GM23248 (cell line): ENCODE results near the gene YJEFN3. TPM values are rescaled to one million over a fixed set of nuclear protein-coding genes. Genes with fewer than 3 reads are reported as not detected.

Experiments
- DNase-seq: peaks from one replicate; pipeline ENCODE4 v3.0.0-alpha.2; 2015
- H2AFZ ChIP-seq: fragments of 200-600 bp; sonication (generic); 2 replicates; pipeline ENCODE4 v1.6.1; 2016; ENCODE audit warnings: antibody characterized with exemption
- H3F3A ChIP-seq: fragments of 200-600 bp; sonication (generic); 2 replicates; pipeline ENCODE4 v1.6.1; 2016; ENCODE audit warnings: mild to moderate bottlenecking, antibody characterized with exemption, mixed run types; ENCODE audit not compliant: insufficient read depth
- H3K27ac ChIP-seq: fragments of 200-600 bp; sonication (generic); 2 replicates; pipeline ENCODE4 v1.5.1; 2016; ENCODE audit warnings: mild to moderate bottlenecking
- H3K27me3 ChIP-seq: fragments of 200-600 bp; sonication (generic); replicated peaks from 2 replicates; pipeline ENCODE4 v1.6.1; 2016; ENCODE audit warnings: mild to moderate bottlenecking; ENCODE audit not compliant: insufficient read depth
- H3K36me3 ChIP-seq: fragments of 200-600 bp; sonication (generic); 2 replicates; pipeline ENCODE4 v1.6.1; 2016; ENCODE audit warnings: low read depth, mild to moderate bottlenecking
- H3K4me1 ChIP-seq: fragments of 200-600 bp; sonication (generic); 2 replicates; pipeline ENCODE4 v1.6.1; 2016; ENCODE audit warnings: mild to moderate bottlenecking; ENCODE audit not compliant: insufficient read depth
- H3K4me2 ChIP-seq: fragments of 200-600 bp; sonication (generic); one replicate; pipeline ENCODE4 v1.6.1; 2016; ENCODE audit warnings: mild to moderate bottlenecking; ENCODE audit not compliant: unreplicated experiment
- H3K4me3 ChIP-seq: fragments of 200-600 bp; sonication (generic); 2 replicates; pipeline ENCODE4 v1.5.1; 2016; ENCODE audit warnings: mild to moderate bottlenecking
- H3K79me2 ChIP-seq: fragments of 200-600 bp; sonication (generic); 2 replicates; pipeline ENCODE4 v1.6.1; 2016; ENCODE audit warnings: mild to moderate bottlenecking; ENCODE audit not compliant: insufficient read depth
- H3K9ac ChIP-seq: fragments of 200-600 bp; sonication (generic); 2 replicates; pipeline ENCODE4 v1.6.1; 2016; ENCODE audit warnings: mild to moderate bottlenecking
- H3K9me2 ChIP-seq: fragments of 200-600 bp; sonication (generic); 2 replicates; pipeline ENCODE4 v1.6.1; 2016; ENCODE audit warnings: mixed run types, mild to moderate bottlenecking, moderate library complexity; ENCODE audit not compliant: insufficient read depth
- H3K9me3 ChIP-seq: fragments of 200-600 bp; sonication (generic); one replicate; pipeline ENCODE4 v1.6.1; 2017; ENCODE audit warnings: low read depth
- H4K20me1 ChIP-seq: fragments of 200-600 bp; sonication (generic); 2 replicates; pipeline ENCODE4 v1.6.0; 2016; ENCODE audit not compliant: insufficient read depth
- EZH2 ChIP-seq: fragments of 200-600 bp; sonication (generic); IDR thresholded peaks from 2 replicates; pipeline ENCODE4 v1.6.1; 2018; ENCODE audit warnings: antibody characterized with exemption, mild to moderate bottlenecking; ENCODE audit not compliant: insufficient read depth, poor library complexity, severe bottlenecking
- EZH2phosphoT487 ChIP-seq: fragments of 200-600 bp; sonication (generic); IDR thresholded peaks from 2 replicates; pipeline ENCODE4 v1.6.1; 2018; ENCODE audit warnings: antibody characterized with exemption, moderate library complexity, mild to moderate bottlenecking, low read depth; ENCODE audit not compliant: insufficient read depth
- WGBS, 2 experiments: methylation state at CpG; one replicate each; pipeline ENCODE4 v1.1.6; 2015 to 2017; ENCODE audit warnings: low lambda C conversion rate in 2 of 2, low coverage in 1 of 2; ENCODE audit errors: missing lambda C conversion rate in 2 of 2; 5-methylcytosine and 5-hydroxymethylcytosine counted together
- in situ Hi-C: fragments of 300-500 bp; cut with MboI; formaldehyde crosslinking; loops from 2 replicates; pipeline ENCODE4 v1.15.0; 2020
- polyA plus RNA-seq: library from polyadenylated mRNA; unstranded; fragments of >200 nt; fragmentation: Nextera tagmentation; extraction: Ambion mirVana; gene quantifications from 2 replicates; pipeline ENCODE4 v1.2.1, GENCODE V29; 2016
- total RNA-seq: library from RNA; depleted of rRNA; stranded (reverse); fragments of >200 nt; shearing (Covaris generic); gene quantifications from 2 replicates; pipeline ENCODE4 v1.2.3, GENCODE V29; 2014

The YJEFN3 gene
- total and polyA plus RNA-seq, 2 experiments from 2014 or later: 2.4 TPM; not detected in 1

- WGBS, 2 experiments: 76 to 77% methylated on average over 18 to 27 of the region's 27 CpGs
- no peak for DNase-seq
- Histone ChIP-seq H3F3A (peaks cover 12% of the 10 kb centered on the region), H3K27ac (no peak overlapping the region), H3K9me2 (no peaks in the 10 kb centered on the region), H3K9ac (no peak overlapping the region), H3K4me3 (no peak overlapping the region), H3K79me2 (no peaks in the 10 kb centered on the region), H3K4me1 (peaks cover 3% of the 10 kb centered on the region; the same call in 1 of the 2 replicates), H3K9me3 (no peaks in the 10 kb centered on the region), H3K27me3 (no peaks in the 10 kb centered on the region), H2AFZ (no peak overlapping the region), H3K36me3 (no peaks in the 10 kb centered on the region), H4K20me1 (no peaks in the 10 kb centered on the region), H3K4me2 (no peak overlapping the region)
- in situ Hi-C loops: loop anchor here (5.0 to 25.0 kb wide), 3 partner anchors 108 to 703 kb away; partner anchors contain the start of gene GMIP
- TF ChIP-seq EZH2phosphoT487: no peak
- TF ChIP-seq EZH2: no peak
Measured at GRCh38 chr19:19534556-19535265, 6.0 kb downstream of the YJEFN3 start.

GRCh38 chr19:19535311-19536191 is 6.8 kb downstream of the YJEFN3 start:
- Histone ChIP-seq H3K4me3 (no peak overlapping the region), H3K4me2 (no peak overlapping the region), H3K79me2 (no peaks in the 10 kb centered on the region), H3K27ac (no peak overlapping the region), H2AFZ (no peak overlapping the region), H4K20me1 (no peaks in the 10 kb centered on the region), H3K27me3 (no peaks in the 10 kb centered on the region), H3F3A (peaks cover 9% of the 10 kb centered on the region), H3K36me3 (no peaks in the 10 kb centered on the region), H3K9me2 (no peaks in the 10 kb centered on the region), H3K9me3 (no peaks in the 10 kb centered on the region), H3K4me1 (peaks cover under 1% of the 10 kb centered on the region; the same call in 1 of the 2 replicates), H3K9ac (no peak overlapping the region)
- 84 to 85% methylated on average over 30 to 34 of the region's 34 CpGs for WGBS, 2 experiments
- TF ChIP-seq EZH2phosphoT487 (no peak), EZH2 (no peak)
- in situ Hi-C loops: loop anchor here (5.0 to 25.0 kb wide), 3 partner anchors 107 to 702 kb away; partner anchors contain the start of gene GMIP
- DNase-seq: no peak

GRCh38 chr19:19537075-19538048 is 8.7 kb downstream of the YJEFN3 start:
- Histone ChIP-seq H3K27ac (no peak overlapping the region), H3K4me3 (peak overlapping the region; percentile 50), H3K4me1 (no peaks in the 10 kb centered on the region), H2AFZ (no peak overlapping the region), H3K36me3 (no peaks in the 10 kb centered on the region), H3K79me2 (no peaks in the 10 kb centered on the region), H3F3A (no peaks in the 10 kb centered on the region), H3K9ac (no peak overlapping the region), H3K4me2 (peak overlapping the region; percentile 51), H3K9me2 (no peaks in the 10 kb centered on the region), H3K9me3 (no peaks in the 10 kb centered on the region), H3K27me3 (no peaks in the 10 kb centered on the region), H4K20me1 (no peaks in the 10 kb centered on the region)
- in situ Hi-C loops: loop anchor here (5.0 to 25.0 kb wide), 3 partner anchors 105 to 700 kb away; partner anchors contain the start of gene GMIP
- no peak for TF ChIP-seq EZH2phosphoT487
- WGBS, 2 experiments: 46 to 59% methylated on average over 50 to 59 of the region's 59 CpGs
- peak; percentile 62 for DNase-seq
